Measurements from ENCODE around the gene MLH3.
A peak's percentile ranks its signal among the peaks of the same experiment; 100 is the strongest.

Gene MLH3

GRCh38 chr14:74973905-74974363 is 77.3 kb downstream of the MLH3 start:
- H2AFZ ChIP-seq (ENCODE audit: low read depth, low read length): no peak overlapping the region
- no peaks in the 10 kb centered on the region for H3K36me3 ChIP-seq (ENCODE audit: insufficient read depth, low read length)
- no peak overlapping the region for H3K4me2 ChIP-seq (ENCODE audit: insufficient read depth, low read length)
- TF ChIP-seq CTCF (IDR thresholded peaks at IDR 0.05; ENCODE audit: borderline replicate concordance, extremely low read depth, low read length, poor library complexity, severe bottlenecking) (no peak), EZH2 (IDR thresholded peaks at IDR 0.05; ENCODE audit: borderline replicate concordance, low read depth, low read length, severe bottlenecking) (no peak)
- H3K27ac ChIP-seq (ENCODE audit: low read length): no peak overlapping the region
- no peak for ATAC-seq (ENCODE audit: insufficient read depth, low read depth)
- no peaks in the 10 kb centered on the region for H3K4me1 ChIP-seq (ENCODE audit: insufficient read depth, low read length)
- DNase-seq: no peak
- no peak overlapping the region for H3K4me3 ChIP-seq (ENCODE audit: low read depth in 1 of 2, low read length in 2 of 2)
- H3K27me3 ChIP-seq (ENCODE audit: insufficient read depth, low read length, poor library complexity): no peaks in the 10 kb centered on the region
- H4K20me1 ChIP-seq (ENCODE audit: insufficient read depth, low read length): no peaks in the 10 kb centered on the region
- no peaks in the 10 kb centered on the region for H3K79me2 ChIP-seq (ENCODE audit: insufficient read depth, low read length)
- H3K9me3 ChIP-seq (ENCODE audit: insufficient read depth, low read length, severe bottlenecking): no peaks in the 10 kb centered on the region
- H3K9ac ChIP-seq (ENCODE audit: low read depth, low read length): no peak overlapping the region

GRCh38 chr14:74973003-74973653 is 78.1 kb downstream of the MLH3 start:
- TF ChIP-seq CTCF (IDR thresholded peaks at IDR 0.05; ENCODE audit: borderline replicate concordance, extremely low read depth, low read length, poor library complexity, severe bottlenecking) (no peak), EZH2 (IDR thresholded peaks at IDR 0.05; ENCODE audit: borderline replicate concordance, low read depth, low read length, severe bottlenecking) (no peak)
- H3K9ac ChIP-seq (ENCODE audit: low read depth, low read length): no peak overlapping the region
- no peaks in the 10 kb centered on the region for H3K36me3 ChIP-seq (ENCODE audit: insufficient read depth, low read length)
- no peaks in the 10 kb centered on the region for H3K79me2 ChIP-seq (ENCODE audit: insufficient read depth, low read length)
- no peaks in the 10 kb centered on the region for H3K9me3 ChIP-seq (ENCODE audit: insufficient read depth, low read length, severe bottlenecking)
- no peak overlapping the region for H2AFZ ChIP-seq (ENCODE audit: low read depth, low read length)
- H4K20me1 ChIP-seq (ENCODE audit: insufficient read depth, low read length): no peaks in the 10 kb centered on the region
- H3K27me3 ChIP-seq (ENCODE audit: insufficient read depth, low read length, poor library complexity): no peaks in the 10 kb centered on the region
- H3K4me3 ChIP-seq (ENCODE audit: low read depth in 1 of 2, low read length in 2 of 2): no peak overlapping the region
- H3K4me2 ChIP-seq (ENCODE audit: insufficient read depth, low read length): no peak overlapping the region
- peak; percentile 53 for DNase-seq
- H3K27ac ChIP-seq (ENCODE audit: low read length): no peak overlapping the region
- ATAC-seq (ENCODE audit: insufficient read depth, low read depth): peak; percentile 87
- no peaks in the 10 kb centered on the region for H3K4me1 ChIP-seq (ENCODE audit: insufficient read depth, low read length)

GRCh38 chr14:74968811-74969210 is 82.5 kb downstream of the MLH3 start:
- Histone ChIP-seq H4K20me1 (ENCODE audit: insufficient read depth, low read length) (no peaks in the 10 kb centered on the region), H3K4me3 (ENCODE audit: low read depth in 1 of 2, low read length in 2 of 2) (no peak overlapping the region), H3K4me2 (ENCODE audit: insufficient read depth, low read length) (no peak overlapping the region), H3K9ac (ENCODE audit: low read depth, low read length) (no peak overlapping the region), H3K4me1 (ENCODE audit: insufficient read depth, low read length) (no peaks in the 10 kb centered on the region), H3K79me2 (ENCODE audit: insufficient read depth, low read length) (no peaks in the 10 kb centered on the region), H3K27me3 (ENCODE audit: insufficient read depth, low read length, poor library complexity) (peaks cover 11% of the 10 kb centered on the region), H3K9me3 (ENCODE audit: insufficient read depth, low read length, severe bottlenecking) (no peaks in the 10 kb centered on the region), H3K36me3 (ENCODE audit: insufficient read depth, low read length) (no peaks in the 10 kb centered on the region), H2AFZ (ENCODE audit: low read depth, low read length) (no peak overlapping the region), H3K27ac (ENCODE audit: low read length) (no peak overlapping the region)
- TF ChIP-seq EZH2 (IDR thresholded peaks at IDR 0.05; ENCODE audit: borderline replicate concordance, low read depth, low read length, severe bottlenecking) (no peak), CTCF (IDR thresholded peaks at IDR 0.05; ENCODE audit: borderline replicate concordance, extremely low read depth, low read length, poor library complexity, severe bottlenecking) (no peak)
- ATAC-seq (ENCODE audit: insufficient read depth, low read depth) (no peak), DNase-seq (no peak)
